ENCODE data around the gene TPCN1. TPM values are rescaled to one million over a fixed set of nuclear protein-coding genes. Genes with fewer than 3 reads are reported as not detected.

TPCN1 gene
- total RNA-seq, 1 experiment from 2014 or later, result 19.0 TPM

GRCh38 chr12:113181975-113182374 lies 39.3 kb upstream of the TPCN1 start:
- ATAC-seq (no peak), DNase-seq (no peak)
- Histone ChIP-seq H3K9me3 (ENCODE audit: low read length) (no peaks in the 10 kb centered on the region), H3K36me3 (ENCODE audit: low read depth, low read length) (peaks cover 51% of the 10 kb centered on the region), H3K9ac (ENCODE audit: low read length) (no peak overlapping the region), H3F3A (ENCODE audit: low read length, unreplicated experiment) (no peaks in the 10 kb centered on the region), H3K4me1 (ENCODE audit: insufficient read depth, low read length) (peaks cover 20% of the 10 kb centered on the region), H3K4me3 (ENCODE audit: low read length) (no peak overlapping the region), H2AFZ (ENCODE audit: low read length) (no peak overlapping the region), H3K27me3 (ENCODE audit: low read length) (no peaks in the 10 kb centered on the region), H4K20me1 (ENCODE audit: low read length) (peaks cover 35% of the 10 kb centered on the region), H3K27ac (ENCODE audit: low read length) (no peak overlapping the region), H3K4me2 (ENCODE audit: low read length) (no peak overlapping the region), H3K9me2 (replicated peaks; ENCODE audit: low read length) (no peaks in the 10 kb centered on the region), H3K79me2 (ENCODE audit: low read length) (peaks cover 70% of the 10 kb centered on the region)
- intact Hi-C loops (cut with micrococcal nuclease), result no loop called here
- no TSS peak for BruUV-seq (replicated peaks)
- ChIA-PET POLR2A (ENCODE audit: unreplicated experiment) (interaction anchor here (0.6 to 0.7 kb wide), 2 partner anchors 77 to 1340 kb away, joined by 3 to 6 read pairs; partner anchors contain the start of gene MAPKAPK5), CTCF (no interaction called here)
- TF ChIP-seq EZH2phosphoT487 (IDR thresholded peaks at IDR 0.05; ENCODE audit: borderline replicate concordance, low read length) (no peak), EZH2 (IDR thresholded peaks at IDR 0.05; ENCODE audit: low read length, unreplicated experiment) (no peak), CTCF (conservative IDR thresholded peaks at IDR 0.05; ENCODE audit: low read depth, low read length) (no peak)

- TF ChIP-seq CTCF (conservative IDR thresholded peaks at IDR 0.05; ENCODE audit: low read depth, low read length) (no peak), EZH2phosphoT487 (IDR thresholded peaks at IDR 0.05; ENCODE audit: borderline replicate concordance, low read length) (no peak), EZH2 (IDR thresholded peaks at IDR 0.05; ENCODE audit: low read length, unreplicated experiment) (no peak)
- ATAC-seq (no peak), DNase-seq (no peak)
- Histone ChIP-seq H3F3A (ENCODE audit: low read length, unreplicated experiment) (no peaks in the 10 kb centered on the region), H3K4me1 (ENCODE audit: insufficient read depth, low read length) (peaks cover 24% of the 10 kb centered on the region), H2AFZ (ENCODE audit: low read length) (no peak overlapping the region), H3K4me3 (ENCODE audit: low read length) (no peak overlapping the region), H3K27me3 (ENCODE audit: low read length) (no peaks in the 10 kb centered on the region), H3K9ac (ENCODE audit: low read length) (no peak overlapping the region), H3K4me2 (ENCODE audit: low read length) (peak overlapping the region; percentile 90), H3K9me2 (replicated peaks; ENCODE audit: low read length) (no peaks in the 10 kb centered on the region), H3K79me2 (ENCODE audit: low read length) (peaks cover 80% of the 10 kb centered on the region), H3K9me3 (ENCODE audit: low read length) (no peaks in the 10 kb centered on the region), H4K20me1 (ENCODE audit: low read length) (peaks cover 38% of the 10 kb centered on the region), H3K27ac (ENCODE audit: low read length) (no peak overlapping the region), H3K36me3 (ENCODE audit: low read depth, low read length) (peaks cover 39% of the 10 kb centered on the region)
- BruUV-seq (replicated peaks), result no TSS peak
- intact Hi-C loops (cut with micrococcal nuclease), result no loop called here
- CTCF ChIA-PET, result no interaction called here
- POLR2A ChIA-PET (ENCODE audit: unreplicated experiment), result no interaction called here
Observed at GRCh38 chr12:113183030-113183589, 38.2 kb upstream of the TPCN1 start.

GRCh38 chr12:113184098-113184899 lies 37.0 kb upstream of the TPCN1 start:
- Histone ChIP-seq H3K4me3 (ENCODE audit: low read length) (peak overlapping the region; percentile 95), H4K20me1 (ENCODE audit: low read length) (peaks cover 38% of the 10 kb centered on the region), H3K27ac (ENCODE audit: low read length) (peak overlapping the region; percentile 91), H3F3A (ENCODE audit: low read length, unreplicated experiment) (no peaks in the 10 kb centered on the region), H3K9me3 (ENCODE audit: low read length) (no peaks in the 10 kb centered on the region), H3K79me2 (ENCODE audit: low read length) (peaks cover 83% of the 10 kb centered on the region), H3K4me2 (ENCODE audit: low read length) (peak overlapping the region; percentile 90), H3K9me2 (replicated peaks; ENCODE audit: low read length) (no peaks in the 10 kb centered on the region), H3K36me3 (ENCODE audit: low read depth, low read length) (peaks cover 32% of the 10 kb centered on the region), H3K9ac (ENCODE audit: low read length) (peak overlapping the region; percentile 100), H2AFZ (ENCODE audit: low read length) (peak overlapping the region; percentile 86), H3K4me1 (ENCODE audit: insufficient read depth, low read length) (peaks cover 24% of the 10 kb centered on the region), H3K27me3 (ENCODE audit: low read length) (no peaks in the 10 kb centered on the region)
- CTCF ChIA-PET, result no interaction called here
- intact Hi-C loops (cut with micrococcal nuclease), result no loop called here
- no peak for TF ChIP-seq EZH2phosphoT487 (IDR thresholded peaks at IDR 0.05; ENCODE audit: borderline replicate concordance, low read length)
- TF ChIP-seq EZH2 (IDR thresholded peaks at IDR 0.05; ENCODE audit: low read length, unreplicated experiment), result no peak
- TF ChIP-seq CTCF (conservative IDR thresholded peaks at IDR 0.05; ENCODE audit: low read depth, low read length), result no peak
- POLR2A ChIA-PET (ENCODE audit: unreplicated experiment), result no interaction called here
- no TSS peak for BruUV-seq (replicated peaks)
- DNase-seq (no peak), ATAC-seq (peak; percentile 65)

All from PC-3 (cell line).